ENCODE measurements around the gene FXYD5. TPM values are rescaled to one million over a fixed set of nuclear protein-coding genes. Genes with fewer than 3 reads are reported as not detected.
"Not testable (repeated sequence)": the region's sequence is repeated elsewhere in the genome, so short reads cannot be mapped to it uniquely, and the experiment has no call there.

FXYD5 gene
- total RNA-seq, 1 donor from 2014 or later, result 0.62 TPM

DNA sequence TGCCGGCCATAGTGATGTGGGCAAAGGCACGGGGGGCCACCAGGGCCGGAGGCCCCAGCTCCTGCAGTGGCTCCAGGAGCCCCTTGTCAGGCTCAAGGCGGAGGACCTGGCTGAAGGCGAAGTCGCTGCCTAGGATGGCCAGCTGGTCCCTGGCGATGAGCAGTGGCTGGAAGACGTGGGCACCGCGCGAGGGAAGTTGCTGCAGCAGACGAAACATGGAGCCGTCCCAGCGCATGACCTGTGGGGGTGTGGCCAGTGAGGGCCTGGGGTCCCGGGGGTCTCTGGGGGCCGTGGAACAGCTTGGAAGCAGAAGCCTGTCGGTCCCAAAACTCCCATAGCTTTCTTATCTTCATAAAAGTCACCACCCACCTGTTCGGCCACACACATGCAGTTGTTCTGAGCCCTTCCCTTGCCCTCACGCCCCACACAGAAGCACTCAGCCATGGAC is 29.2 kb upstream of the FXYD5 start:
- no peak overlapping the region for H3K27ac Mint-ChIP-seq
- TF ChIP-seq, protein P1, sequence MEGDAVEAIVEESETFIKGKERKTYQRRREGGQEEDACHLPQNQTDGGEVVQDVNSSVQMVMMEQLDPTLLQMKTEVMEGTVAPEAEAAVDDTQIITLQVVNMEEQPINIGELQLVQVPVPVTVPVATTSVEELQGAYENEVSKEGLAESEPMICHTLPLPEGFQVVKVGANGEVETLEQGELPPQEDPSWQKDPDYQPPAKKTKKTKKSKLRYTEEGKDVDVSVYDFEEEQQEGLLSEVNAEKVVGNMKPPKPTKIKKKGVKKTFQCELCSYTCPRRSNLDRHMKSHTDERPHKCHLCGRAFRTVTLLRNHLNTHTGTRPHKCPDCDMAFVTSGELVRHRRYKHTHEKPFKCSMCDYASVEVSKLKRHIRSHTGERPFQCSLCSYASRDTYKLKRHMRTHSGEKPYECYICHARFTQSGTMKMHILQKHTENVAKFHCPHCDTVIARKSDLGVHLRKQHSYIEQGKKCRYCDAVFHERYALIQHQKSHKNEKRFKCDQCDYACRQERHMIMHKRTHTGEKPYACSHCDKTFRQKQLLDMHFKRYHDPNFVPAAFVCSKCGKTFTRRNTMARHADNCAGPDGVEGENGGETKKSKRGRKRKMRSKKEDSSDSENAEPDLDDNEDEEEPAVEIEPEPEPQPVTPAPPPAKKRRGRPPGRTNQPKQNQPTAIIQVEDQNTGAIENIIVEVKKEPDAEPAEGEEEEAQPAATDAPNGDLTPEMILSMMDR (IDR thresholded peaks at IDR 0.05; ENCODE audit: unreplicated experiment), result no peak
- H3K4me1 Mint-ChIP-seq (ENCODE audit: low read depth), result peaks cover 8% of the 10 kb centered on the region
- no peak overlapping the region for H3K4me3 Mint-ChIP-seq (ENCODE audit: low read depth)
- no peaks in the 10 kb centered on the region for H3K9me3 Mint-ChIP-seq (ENCODE audit: low read depth)
- H3K36me3 Mint-ChIP-seq (ENCODE audit: insufficient read depth), result no peaks in the 10 kb centered on the region
- peaks cover 20% of the 10 kb centered on the region for H3K27me3 Mint-ChIP-seq
- DNase-seq (ENCODE audit: low spot score, unreplicated experiment), result no peak

DNA sequence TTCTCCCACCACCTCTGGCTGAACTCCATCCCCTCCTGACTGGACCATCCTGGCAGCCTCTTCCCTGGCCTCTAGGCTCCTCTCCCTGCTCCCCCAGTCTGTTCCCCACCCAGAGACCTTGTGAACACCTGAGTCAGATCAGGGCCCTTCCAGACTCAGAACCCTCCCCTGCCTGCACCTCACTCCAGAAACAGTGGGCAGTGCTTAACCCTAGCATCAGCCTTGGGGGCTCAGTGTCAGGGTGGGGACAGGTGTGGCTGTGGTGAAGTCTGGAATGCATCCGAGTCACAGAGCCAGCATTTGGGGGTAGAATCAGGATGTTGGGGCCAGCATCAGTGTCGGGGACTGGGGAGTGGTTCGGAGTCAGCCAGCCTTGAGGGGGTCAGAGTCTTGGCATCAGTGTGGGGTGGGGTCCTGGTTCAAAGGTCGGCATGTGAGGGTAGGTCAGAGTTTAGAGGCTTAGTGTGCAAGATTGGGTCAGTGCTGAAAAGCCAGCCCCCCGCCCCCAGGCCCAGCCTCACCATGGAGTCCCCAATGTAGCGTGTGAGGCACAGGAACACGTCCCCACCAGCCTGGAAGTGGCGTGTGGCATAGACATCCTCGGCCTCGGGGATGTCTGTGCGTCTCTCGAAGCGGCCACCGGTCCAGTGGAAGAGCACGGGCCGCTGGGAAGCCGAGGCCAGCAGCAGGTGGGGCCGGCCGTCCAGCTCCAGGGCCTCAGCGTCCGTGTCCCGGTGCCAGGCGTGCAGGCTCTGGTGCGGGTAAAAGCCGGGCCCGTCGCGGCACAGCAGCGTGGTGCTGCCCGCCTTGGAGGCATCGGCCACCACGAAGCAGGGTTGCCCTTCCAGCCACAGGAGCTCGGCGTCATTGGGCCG is 28.5 kb upstream of the FXYD5 start:
- H3K4me3 Mint-ChIP-seq (ENCODE audit: low read depth), result no peak overlapping the region
- peaks cover 20% of the 10 kb centered on the region for H3K27me3 Mint-ChIP-seq
- TF ChIP-seq, protein P1 (IDR thresholded peaks at IDR 0.05; ENCODE audit: unreplicated experiment), result no peak
- H3K4me1 Mint-ChIP-seq (ENCODE audit: low read depth), result peaks cover 8% of the 10 kb centered on the region
- H3K36me3 Mint-ChIP-seq (ENCODE audit: insufficient read depth), result no peaks in the 10 kb centered on the region
- H3K27ac Mint-ChIP-seq, result no peak overlapping the region
- no peaks in the 10 kb centered on the region for H3K9me3 Mint-ChIP-seq (ENCODE audit: low read depth)
- no peak for DNase-seq (ENCODE audit: low spot score, unreplicated experiment)

DNA sequence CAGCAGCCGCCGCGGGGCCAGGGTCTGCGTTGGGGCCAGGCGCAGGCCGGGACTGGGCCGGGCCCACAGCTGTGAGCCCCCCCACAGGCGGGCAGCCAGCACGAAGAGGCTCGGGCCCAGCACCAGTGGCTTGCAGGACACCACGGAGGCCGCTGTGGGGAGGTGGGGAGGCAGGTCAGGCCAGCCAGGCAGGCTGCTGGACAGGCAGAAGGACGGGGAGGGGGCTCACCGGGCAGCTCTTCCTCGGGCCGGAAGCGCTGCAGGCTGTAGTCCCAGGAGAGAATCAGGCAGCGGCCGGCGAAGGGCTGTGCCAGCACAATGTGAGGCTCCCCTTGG is 27.9 kb upstream of the FXYD5 start:
- TF ChIP-seq, protein P1 (IDR thresholded peaks at IDR 0.05; ENCODE audit: unreplicated experiment), result no peak
- H3K27ac Mint-ChIP-seq, result no peak overlapping the region
- H3K27me3 Mint-ChIP-seq, result peaks cover 18% of the 10 kb centered on the region
- no peak for DNase-seq (ENCODE audit: low spot score, unreplicated experiment)
- H3K4me1 Mint-ChIP-seq (ENCODE audit: low read depth), result peaks cover 8% of the 10 kb centered on the region
- H3K4me3 Mint-ChIP-seq (ENCODE audit: low read depth), result no peak overlapping the region
- no peaks in the 10 kb centered on the region for H3K36me3 Mint-ChIP-seq (ENCODE audit: insufficient read depth)
- no peaks in the 10 kb centered on the region for H3K9me3 Mint-ChIP-seq (ENCODE audit: low read depth)

DNA sequence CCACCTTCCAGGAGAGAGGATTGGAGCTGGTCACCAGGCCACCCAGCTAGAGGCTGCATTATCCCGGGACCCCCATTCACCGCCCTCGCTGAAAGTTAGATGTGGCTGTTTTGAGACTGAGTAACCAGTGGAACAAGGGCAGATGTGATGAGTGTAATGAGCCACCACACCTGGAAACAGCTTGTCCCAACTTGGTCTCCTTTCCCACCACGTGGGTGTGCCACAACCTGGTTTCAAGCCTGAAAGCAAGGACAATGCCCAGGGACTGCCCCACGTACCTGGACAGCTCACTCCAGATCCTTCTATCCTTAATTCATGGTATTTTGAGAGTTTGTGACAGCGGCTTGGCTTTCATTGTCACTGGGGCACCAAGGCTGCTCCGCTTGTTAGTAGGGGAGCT is 26.7 kb upstream of the FXYD5 start:
- Mint-ChIP-seq H3K27me3 (peaks cover 15% of the 10 kb centered on the region), H3K4me3 (ENCODE audit: low read depth) (no peak overlapping the region), H3K4me1 (ENCODE audit: low read depth) (peaks cover 8% of the 10 kb centered on the region), H3K36me3 (ENCODE audit: insufficient read depth) (no peaks in the 10 kb centered on the region), H3K9me3 (ENCODE audit: low read depth) (peaks cover 4% of the 10 kb centered on the region), H3K27ac (no peak overlapping the region)
- DNase-seq (ENCODE audit: low spot score, unreplicated experiment), result no peak
- TF ChIP-seq, protein P1 (IDR thresholded peaks at IDR 0.05; ENCODE audit: unreplicated experiment), result no peak

DNA sequence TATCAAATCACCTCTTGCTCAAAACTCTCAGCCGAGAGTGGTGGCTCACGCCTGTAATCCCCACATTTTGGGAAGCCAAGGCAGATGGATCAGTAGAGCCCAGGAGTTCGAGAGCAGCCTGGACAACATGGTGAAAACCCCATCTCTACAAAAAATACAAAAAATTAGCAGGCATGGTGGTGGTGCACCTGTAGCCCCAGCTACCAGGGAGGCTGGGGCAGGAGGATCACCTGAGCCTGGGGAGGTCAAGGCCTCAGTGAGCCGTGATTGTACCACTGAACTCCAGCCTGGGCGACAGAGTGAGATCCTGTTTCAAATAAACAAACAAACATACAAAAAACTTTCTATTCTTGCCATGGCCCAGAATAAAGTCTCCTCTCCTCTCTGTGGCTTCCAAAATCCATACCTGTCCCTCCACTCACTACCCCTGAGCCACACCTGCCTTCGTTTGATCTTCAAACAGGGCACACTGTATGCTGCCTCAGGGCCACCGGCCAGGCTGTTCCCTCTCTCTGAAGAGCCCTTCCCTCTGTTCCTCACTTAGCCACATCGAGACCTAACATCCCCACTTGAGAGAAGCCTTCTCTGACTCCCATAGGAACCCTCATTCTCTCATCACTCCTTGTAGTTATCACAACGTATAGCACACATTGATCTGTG is 26.0 kb upstream of the FXYD5 start:
- no peak overlapping the region for H3K27ac Mint-ChIP-seq
- TF ChIP-seq, protein P1 (IDR thresholded peaks at IDR 0.05; ENCODE audit: unreplicated experiment), result no peak
- H3K9me3 Mint-ChIP-seq (ENCODE audit: low read depth), result peaks cover 4% of the 10 kb centered on the region
- H3K4me1 Mint-ChIP-seq (ENCODE audit: low read depth), result peaks cover 8% of the 10 kb centered on the region
- no peaks in the 10 kb centered on the region for H3K36me3 Mint-ChIP-seq (ENCODE audit: insufficient read depth)
- DNase-seq (ENCODE audit: low spot score, unreplicated experiment), result no peak
- H3K4me3 Mint-ChIP-seq (ENCODE audit: low read depth), result no peak overlapping the region
- H3K27me3 Mint-ChIP-seq, result peaks cover 18% of the 10 kb centered on the region

DNA sequence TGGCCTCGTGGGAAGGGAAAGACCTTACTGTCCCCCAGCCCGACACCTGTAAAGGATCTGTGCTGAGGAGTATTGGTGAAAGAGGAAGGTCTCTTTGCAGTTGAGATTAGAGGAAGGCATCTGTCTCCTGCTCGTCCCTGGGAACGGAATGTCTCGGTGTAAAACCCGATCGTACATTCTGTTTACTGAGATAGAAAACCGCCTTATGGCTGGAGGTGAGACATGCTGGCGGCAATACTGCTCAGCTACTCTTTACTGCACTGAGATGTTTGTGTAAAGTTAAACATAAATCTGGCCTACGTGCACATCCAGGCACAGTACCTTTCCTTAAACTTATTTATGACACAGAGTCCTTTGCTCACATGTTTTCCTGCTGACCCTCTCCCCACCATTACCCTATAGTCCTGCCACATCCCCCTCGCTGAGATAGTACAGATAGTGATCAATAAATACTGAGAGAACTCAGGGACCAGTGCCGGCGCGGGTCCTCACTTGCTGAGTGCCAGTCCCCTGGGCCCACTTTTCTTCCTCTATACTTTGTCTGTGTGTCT is 24.7 kb upstream of the FXYD5 start:
- H3K27ac Mint-ChIP-seq; H3K9me3 Mint-ChIP-seq (ENCODE audit: low read depth); H3K4me3 Mint-ChIP-seq (ENCODE audit: low read depth); H3K36me3 Mint-ChIP-seq (ENCODE audit: insufficient read depth); DNase-seq (ENCODE audit: low spot score, unreplicated experiment): not testable (repeated sequence)
- peaks cover 15% of the 10 kb centered on the region for H3K27me3 Mint-ChIP-seq
- H3K4me1 Mint-ChIP-seq (ENCODE audit: low read depth), result peaks cover 10% of the 10 kb centered on the region

All from progenitor cell of endocrine pancreas (in vitro differentiated cells).